HG02623 (cell line): Measurements from ENCODE around the gene ADCY10.
"Not testable (repeated sequence)": the region's sequence is repeated elsewhere in the genome, so short reads cannot be mapped to it uniquely, and the experiment has no call there.

ENCODE experiments used
- ATAC-seq: cut with Tn5 transposase; IDR thresholded peaks from one replicate; pipeline ENCODE4 v1.9.1; 2021; ENCODE audit warnings: moderate library complexity; ENCODE audit not compliant: unreplicated experiment

ADCY10 gene

DNA sequence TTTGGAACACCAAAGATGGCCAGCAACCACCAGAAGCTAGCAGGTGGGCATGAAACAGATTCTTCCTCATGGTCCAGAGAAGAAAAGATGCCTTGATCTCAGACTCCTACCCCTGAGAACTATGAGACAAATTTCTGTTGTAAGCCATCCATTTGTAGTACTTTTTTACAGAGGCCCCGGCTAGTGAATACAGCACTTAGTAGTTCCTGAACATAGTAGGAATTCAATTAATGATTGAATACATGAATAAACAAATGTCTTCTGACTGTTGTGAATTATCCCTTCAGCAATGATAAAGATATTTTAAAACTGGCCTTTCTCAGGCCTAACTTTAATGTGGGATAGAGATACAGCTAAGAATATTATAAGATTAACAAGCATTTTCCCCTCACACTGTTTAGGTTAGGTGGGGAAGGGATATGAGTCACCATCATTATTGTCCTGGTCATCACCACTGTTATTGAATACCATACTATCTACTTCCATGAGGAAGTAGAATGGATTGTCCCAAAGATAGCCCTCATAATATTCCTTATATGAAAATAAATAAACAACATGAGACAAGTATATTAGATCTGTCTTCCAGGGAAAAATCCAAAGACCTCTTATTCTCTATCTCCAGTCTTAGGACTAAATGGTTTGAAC is 51.4 kb downstream of the ADCY10 start:
- ATAC-seq, result no peak

DNA sequence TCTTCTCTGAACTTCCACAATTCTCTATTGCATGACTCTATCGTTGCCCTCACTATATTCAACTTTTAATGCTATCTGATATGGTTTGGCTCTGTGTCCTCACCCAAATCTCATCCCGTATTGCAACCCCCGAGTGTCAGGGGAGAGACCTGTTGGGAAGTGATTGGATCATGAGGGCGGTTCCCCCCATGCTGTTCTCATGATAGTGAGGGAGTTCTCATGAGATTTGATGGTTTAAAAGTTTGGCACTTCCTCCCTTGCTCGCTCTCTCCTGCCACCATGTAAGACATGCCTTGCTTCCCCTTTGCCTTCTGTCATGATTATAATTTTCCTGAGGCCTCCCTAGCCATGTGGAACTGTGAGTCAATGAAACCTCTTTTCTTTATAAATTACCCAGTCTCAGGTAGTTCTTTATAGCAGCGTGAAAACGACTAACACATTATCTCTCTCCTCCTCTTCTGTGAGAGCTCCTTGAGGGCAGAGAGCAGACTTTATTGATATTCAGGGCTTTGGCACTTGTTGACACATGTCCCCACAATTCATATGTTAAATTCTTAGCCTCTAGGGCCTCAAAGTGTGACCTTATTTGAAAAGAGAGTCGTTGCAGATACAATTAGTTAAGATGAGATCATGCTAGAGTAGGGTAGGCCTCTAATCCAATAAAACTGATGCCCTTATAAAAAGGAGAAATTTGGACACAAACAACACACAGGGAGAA is 52.1 kb downstream of the ADCY10 start:
- ATAC-seq, result no peak

DNA sequence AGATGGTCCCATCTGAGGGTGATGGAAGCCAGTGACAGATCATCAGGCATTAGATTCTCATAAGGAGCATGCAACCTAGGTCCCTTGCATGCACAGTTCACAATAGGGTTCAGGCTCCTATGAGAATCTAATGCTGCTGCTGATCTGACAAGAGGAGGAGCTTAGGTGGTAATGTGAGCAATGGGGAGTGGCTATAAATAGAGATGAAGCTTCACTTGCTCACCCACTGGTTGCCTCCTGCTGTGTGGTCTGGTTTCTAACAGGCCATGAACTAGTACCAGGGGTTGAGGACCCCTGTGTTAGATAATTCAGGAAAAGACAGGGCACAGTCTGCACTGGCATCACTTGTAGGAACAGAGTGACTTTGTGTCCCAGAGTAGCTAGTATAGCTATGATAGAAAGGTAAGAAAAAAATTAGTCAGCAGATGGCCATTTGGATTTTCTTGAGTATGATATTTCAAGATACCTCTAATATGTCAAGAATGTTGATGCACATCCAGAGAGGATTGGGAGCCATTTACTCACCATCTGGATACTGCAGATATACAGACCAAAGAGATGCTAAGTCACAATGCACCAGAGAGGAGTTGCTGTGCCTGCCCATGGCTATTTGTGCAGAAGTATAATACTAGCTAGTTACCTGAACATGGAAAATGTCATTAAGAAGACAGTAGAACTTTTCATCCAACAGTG is 53.6 kb downstream of the ADCY10 start:
- no peak for ATAC-seq

DNA sequence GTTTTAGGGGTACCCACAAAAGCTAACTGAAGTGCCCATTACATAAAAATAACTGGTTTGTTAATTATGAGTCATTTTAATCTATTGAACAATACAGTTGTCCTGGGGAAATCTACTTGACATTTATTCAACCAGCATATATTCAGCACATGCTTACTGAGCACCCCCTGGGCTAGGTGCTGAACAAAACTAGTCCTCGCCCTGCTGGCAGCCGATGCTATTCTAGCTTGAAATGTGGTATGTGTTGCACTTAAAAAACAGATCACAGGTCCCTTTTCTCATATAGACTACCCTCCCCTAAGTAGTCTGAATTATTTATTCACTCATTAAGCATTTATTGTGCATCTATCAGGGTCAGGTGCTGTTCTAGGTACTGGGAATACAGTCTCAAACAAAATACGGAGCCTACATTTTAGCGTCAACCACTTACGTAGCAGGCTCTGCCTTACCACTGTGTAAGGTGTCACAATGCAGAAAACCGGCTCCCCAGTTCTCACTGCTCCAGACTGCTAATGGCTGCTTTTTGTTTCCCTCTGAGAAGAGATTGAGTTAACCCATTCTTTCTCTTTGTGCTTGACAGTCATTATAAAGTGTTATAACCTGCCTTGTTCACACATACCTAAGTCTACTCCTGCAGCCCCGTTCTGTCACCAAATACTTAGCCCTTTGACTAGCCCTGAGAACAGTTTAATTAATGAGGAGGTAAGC is 57.1 kb downstream of the ADCY10 start:
- no peak for ATAC-seq

DNA sequence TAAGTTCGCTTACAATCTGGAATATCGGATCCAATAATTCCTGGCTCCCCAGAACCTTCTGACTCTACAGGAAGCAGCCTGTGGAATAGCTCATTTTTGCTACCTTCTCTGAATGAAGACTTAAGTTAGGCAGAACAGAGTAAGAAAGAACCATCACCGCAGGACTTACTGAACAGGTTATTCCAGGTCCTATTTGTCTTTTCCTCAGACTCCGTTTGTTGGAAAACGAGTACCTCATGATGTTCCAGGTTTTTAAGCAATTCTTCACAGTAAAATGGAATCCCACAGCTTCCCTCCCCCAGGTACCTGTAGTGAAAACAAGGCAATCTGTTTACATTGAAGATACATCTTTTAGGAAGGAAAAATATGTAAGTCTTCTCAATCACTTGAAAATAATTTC is 59.8 kb downstream of the ADCY10 start:
- ATAC-seq, result no peak

DNA sequence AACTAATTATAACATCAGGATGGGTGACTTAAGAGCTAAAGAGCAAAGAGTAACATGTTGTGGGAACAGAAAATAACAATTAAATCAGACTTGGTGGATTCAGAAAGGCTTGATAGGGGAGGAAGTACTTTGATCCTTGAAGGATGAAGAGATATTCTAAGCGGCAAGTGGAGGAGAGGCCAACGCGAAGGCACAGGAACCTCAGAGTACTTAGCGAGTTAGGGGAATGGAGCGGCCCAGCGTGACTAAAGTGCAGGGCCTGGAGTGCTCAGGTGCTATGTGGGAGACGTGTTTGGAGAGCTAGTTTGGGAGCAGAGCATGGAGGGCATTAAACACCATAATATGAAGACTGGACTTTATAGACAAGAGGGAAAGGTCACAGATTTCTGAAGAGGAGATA is 64.3 kb downstream of the ADCY10 start:
- no peak for ATAC-seq

DNA sequence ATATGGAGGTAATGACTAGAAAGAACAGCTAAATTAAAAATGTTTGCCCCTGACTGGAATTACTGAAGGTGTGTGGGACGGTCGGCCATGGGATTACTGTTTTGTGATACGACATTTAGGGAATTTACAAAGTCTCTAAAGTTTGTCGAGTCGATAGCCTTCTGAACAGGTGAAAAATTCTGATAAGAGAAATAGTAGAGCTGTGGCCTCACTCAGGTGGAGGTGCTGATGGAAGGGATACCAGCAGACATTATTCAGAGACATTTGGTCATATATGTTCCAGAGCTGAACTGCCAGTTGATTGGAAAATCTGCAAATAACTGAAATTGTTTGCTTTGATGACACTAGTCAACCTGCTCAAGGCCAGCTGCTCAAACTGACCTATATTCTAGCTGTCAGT is 71.1 kb downstream of the ADCY10 start:
- no peak for ATAC-seq

DNA sequence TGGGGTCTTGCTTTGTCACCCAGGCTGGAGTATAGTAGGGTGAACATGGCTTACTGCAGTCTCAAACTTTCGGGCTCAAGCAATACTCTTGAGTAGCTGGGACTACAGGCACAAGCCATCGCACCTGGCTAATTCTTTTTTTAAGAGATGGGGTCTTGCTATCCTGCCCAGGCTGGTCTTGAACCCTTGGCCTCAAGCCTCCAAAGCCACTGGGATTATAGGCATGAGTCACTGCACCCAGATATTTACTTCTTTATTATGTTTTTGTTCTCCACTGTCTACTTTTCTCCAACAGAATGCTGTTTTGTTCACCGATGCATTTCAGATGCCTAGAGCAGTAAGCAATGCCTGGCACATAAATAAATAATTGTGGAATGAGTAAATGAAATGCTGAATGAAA is 72.4 kb downstream of the ADCY10 start:
- no peak for ATAC-seq

DNA sequence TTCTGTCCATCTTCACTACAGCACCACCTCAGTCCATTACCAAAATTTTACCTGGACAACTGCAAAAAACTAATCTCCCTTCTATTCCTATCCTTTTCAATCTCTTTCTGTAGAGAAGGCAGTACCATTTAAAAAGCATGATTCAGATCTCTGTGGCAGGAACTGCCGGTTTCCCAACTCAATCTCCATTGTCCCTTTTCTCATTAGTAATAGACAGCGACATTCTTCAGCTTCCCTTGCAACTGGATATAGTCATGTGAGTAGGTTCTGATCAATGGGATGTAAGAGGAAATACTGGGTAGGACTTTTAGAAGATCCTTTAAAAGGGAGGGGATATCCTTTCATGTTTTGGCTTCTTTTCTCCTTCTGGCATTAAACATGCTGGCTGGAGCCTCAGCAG is 74.9 kb downstream of the ADCY10 start:
- no peak for ATAC-seq

DNA sequence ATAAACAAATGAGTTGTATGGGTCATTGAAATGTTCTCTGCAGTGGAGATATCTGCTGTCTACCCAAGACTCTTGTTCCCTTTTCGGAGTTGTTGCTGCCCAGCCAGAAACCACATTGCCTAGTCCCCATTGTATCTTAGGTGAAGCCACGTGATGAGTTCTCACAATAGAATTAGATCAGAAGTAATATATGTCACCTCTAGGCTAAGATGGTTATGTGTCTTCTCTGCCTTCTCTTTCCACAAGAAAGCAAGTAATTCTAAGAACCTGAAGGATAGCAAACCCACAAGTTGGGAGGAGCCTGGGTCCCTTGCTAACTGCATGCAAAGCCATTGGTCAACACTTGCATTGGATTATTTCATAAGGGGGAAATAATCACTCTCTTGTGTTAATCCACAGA is 76.6 kb downstream of the ADCY10 start:
- no peak for ATAC-seq

DNA sequence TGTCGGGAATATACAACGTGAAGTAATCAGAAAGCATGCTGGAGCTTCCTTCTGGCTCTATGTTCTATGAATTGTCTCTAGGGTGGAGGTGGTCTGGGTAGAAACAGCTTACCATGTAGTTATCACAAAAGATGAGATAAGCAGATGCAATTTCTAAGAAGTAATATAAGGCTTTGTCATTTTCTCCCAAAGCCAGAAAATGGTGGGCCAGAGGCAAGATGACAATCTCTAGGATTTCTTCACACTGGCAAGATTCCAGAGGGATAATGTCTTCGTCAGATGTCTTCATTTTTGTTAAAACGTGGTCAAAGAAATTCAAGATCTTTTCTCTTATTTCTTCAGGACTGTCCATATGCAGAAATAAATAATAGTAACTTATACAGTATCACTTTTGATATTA is 77.7 kb downstream of the ADCY10 start:
- ATAC-seq, result no peak

DNA sequence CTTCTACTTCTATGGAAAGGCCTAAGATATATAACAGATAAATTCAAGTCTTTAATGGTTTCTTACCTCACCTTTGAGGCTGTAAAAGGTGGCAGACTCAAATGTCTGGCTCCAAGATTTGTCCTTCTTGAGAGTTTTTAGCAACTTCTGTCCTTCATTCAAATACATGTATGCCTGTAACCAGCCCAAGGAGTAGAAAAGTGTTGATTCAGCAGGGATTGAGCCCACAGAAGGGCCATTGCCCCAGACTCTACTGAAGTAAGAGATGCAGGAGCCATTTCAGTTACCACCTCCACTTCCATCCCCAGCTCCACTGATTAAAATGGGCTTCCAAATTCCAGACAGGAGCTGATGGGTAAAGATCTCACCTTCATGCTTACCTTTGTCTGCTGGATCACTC is 80.0 kb downstream of the ADCY10 start:
- no peak for ATAC-seq

DNA sequence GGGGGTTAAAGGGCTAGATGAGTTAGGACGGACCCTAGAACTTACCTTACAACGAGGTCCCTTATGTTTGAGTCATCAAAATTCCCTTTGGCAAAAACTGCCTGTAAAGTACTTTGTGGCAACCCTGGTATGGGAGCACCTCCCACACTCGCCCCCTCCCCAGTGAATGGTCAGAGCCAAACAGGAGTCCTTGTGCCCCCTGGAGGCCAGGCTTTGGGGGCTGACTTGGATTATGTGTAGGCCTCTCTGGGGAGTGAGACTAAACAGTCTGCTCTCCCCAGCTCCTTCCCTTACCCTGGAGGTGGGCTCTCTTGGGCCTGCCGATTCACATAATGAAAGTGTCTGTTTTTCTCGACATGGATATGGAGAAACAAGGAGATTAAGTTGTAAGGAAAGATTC is 81.2 kb downstream of the ADCY10 start:
- ATAC-seq, result no peak

DNA sequence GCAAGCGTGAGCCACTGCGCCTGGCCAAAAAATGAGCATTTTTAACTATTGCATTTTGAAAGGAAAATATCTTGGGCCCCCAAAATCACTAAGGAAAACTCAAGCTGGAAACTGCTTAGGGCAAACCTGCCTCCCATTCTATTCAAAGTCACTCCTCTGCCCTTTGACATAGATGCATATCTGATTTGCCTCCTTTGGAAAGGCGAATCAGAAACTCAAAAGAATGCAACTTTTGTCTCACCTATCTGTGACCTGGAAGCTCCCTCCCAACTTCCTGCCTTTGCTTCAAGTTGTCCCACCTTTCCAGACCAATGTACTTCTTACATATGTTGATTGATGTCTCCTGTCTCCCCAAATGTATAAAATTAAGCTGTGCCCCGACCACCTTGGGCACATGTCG is 83.3 kb downstream of the ADCY10 start:
- ATAC-seq, result not testable (repeated sequence)

DNA sequence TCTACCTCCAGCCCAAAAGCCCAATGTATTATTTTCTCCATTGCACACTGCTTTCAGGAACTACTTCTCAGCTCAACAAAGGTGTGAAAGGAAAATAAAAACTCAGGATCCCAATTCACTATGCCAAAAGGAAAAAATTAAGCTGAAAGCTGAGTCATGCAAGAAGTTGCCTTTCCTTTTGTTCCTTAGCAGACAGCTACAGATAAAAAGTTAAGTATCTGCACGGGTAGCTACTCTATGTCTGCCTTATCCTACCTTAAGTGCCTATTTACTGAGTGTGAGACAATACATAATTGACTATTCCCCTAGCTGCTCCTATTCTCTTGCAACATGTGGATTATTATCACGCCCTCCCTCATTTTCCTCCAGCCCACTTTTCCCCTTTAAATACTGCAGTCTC is 84.1 kb downstream of the ADCY10 start:
- no peak for ATAC-seq

DNA sequence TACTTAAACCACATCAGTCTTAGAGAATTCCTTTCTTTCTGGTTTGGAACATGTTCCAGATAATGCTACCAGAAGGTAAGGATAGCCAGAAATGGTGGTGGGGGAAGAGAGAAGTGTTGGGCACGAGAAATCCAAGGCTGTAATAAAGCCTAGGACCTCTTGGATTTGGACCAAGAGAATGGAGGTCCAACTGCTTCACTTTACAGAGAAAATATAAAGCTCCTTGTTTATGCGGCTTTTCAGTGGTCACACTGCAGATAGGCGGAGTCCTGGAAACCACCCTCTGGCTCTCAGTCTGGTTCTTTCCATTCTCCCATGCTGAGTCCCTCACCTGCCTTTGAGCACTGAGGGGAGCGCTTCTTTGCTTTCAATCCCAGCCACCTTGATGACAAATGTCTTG is 87.8 kb downstream of the ADCY10 start:
- no peak for ATAC-seq

DNA sequence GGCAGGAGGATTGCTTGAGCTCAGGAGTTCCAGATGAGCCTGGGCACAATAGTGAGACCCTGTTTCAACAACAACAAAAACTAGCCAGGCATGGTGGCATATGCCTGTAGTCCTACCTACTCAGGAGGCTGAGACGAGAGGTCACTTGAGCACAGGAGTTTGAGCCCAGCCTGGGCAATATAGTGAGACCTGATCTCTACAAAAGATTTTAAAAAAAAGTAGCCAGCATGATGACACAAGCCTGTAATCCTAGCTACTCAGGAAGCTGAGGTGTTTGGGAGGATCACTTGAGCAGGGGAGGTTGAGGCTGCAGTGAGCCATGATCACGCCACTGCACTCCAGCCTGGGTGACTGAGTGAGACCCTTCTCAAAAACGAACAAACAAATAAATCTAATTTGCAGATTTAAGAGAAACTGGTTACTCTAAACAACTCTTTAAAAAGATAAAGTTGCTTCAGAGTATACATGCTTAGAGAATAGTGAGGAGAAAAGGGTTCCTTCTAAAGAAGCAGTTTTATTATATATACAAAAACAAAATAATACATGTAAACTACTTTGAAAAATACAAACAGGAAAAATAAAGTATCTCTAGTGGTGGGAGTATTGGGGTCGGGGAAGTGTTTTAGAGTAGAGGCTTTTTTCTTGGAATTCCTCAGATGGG is 88.4 kb downstream of the ADCY10 start:
- no peak for ATAC-seq

DNA sequence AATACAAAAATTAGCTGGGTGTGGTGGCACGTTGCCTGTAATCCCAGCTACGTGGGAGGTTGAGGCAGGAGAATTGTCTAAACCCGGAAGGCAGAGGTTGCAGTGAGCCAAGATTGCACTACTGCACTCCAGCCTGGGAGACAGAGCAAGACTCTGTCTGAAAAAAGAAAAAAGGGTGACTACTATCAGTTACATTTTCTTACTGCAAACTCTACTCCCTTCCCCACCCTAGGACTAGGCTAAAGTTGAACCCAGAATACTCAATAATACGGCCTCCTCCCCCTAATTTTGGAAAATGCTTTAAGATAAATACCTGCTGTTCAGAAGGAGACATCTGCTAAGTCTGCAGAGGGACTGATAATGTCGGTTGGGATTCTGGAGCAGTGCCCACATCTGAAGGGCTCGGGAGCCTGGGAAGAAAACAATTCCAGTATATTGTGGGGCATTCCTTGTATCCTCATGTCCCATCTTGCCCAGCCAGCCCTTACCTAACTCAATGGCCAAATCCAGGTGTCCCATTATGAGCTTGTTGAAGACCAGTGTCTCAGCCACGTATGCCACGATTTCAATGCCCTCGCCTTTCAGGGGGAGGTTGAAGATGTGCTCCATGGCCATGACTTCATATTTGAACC is 89.7 kb downstream of the ADCY10 start:
- ATAC-seq, result no peak

DNA sequence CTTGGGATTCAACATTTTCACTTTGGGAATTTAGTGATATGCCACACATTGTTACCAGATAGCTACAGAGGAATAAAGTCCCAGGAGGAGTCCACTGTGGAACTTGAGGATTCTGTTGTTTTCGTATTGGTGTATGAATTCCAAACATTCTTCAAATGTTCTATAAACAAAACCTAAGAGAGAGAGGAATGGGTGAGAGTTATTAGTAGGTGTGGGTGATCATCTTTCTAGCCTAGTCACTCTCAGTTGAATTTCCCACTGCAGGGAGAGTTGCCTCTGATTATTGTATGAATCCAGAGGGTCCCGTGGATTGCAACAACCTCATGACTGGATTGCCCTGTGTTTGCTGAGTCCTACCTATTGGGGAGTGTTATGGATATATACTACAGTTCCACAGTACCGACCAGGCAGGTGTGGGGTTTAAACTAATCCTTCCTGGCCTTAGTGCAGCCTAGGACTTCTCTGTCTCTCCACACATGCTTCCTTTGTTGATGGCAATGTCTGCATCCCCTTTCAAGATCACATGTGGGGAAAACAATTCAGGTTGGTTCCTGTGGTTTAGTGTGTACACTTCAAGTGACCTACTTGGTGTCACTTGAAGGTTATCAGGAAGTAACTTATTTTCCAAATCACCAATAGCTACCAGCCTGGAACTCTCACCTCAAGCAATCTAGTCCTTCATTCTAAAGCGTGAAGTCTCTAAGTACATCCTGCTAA is 91.8 kb downstream of the ADCY10 start:
- no peak for ATAC-seq

DNA sequence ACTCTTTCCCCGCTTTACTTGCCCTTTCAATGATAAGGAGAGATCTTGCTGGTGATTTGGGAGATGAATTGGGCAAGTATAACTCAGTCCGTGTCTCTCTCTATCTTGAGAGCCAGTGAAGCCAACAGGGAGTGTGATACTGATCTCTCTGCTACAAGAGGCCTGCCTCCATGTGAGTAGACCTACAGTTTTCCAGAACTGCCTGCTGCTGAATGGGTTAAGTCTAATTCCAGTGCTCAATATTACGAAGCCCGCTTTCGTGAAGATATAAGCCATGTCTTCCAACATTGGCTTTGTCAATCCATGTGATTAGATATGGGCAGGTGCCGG is 92.6 kb downstream of the ADCY10 start:
- ATAC-seq, result no peak
